Measurements from ENCODE around the gene DNM2. TPM values are rescaled to one million over a fixed set of nuclear protein-coding genes. Genes with fewer than 3 reads are reported as not detected.
A peak's percentile ranks its signal among the peaks of the same experiment; 100 is the strongest.

The DNM2 gene
- total and polyA plus RNA-seq, 10 of the 15 experiments (the other 5 are each of a cell fraction or from before 2014, with no cell fraction given): 1.2 to 146 (median 68.9) TPM

- BruUV-seq (replicated peaks): no TSS peak
- Histone ChIP-seq H3K4me1 (ENCODE audit: control insufficient read depth, insufficient read depth, low read length) (peaks cover 21% of the 10 kb centered on the region), H3K79me2 (ENCODE audit: control insufficient read depth, insufficient read depth, low read length) (no peaks in the 10 kb centered on the region), H4K20me1 (ENCODE audit: control insufficient read depth, insufficient read depth) (no peaks in the 10 kb centered on the region), H3K4me2 (ENCODE audit: control insufficient read depth, insufficient read depth) (peak overlapping the region; percentile 7; the same call in 1 of the 2 replicates), H2AFZ (ENCODE audit: control insufficient read depth, low read depth, low read length) (no peak overlapping the region), H3K27me3 (replicated peaks in 1 of 2; ENCODE audit: control insufficient read depth in 2 of 2, insufficient read depth in 2 of 2, low read length in 1 of 2) (no peaks in the 10 kb centered on the region), H3K4me3 (no peak overlapping the region), H3K36me3 (ENCODE audit: control insufficient read depth in 2 of 2, insufficient read depth in 2 of 2, low read length in 1 of 2) (peaks cover 22 to 26% of the 10 kb centered on the region in 2 experiments), H3K9me3 (replicated peaks; ENCODE audit: control insufficient read depth, insufficient read depth, low read length) (no peaks in the 10 kb centered on the region), H3K27ac (ENCODE audit: control insufficient read depth, insufficient read depth) (peak overlapping the region; percentile 24), H3K9ac (ENCODE audit: control insufficient read depth, insufficient read depth, low read length) (no peak overlapping the region)
- CTCF ChIA-PET: interaction anchor here (0.6 to 1.3 kb wide), 2 partner anchors 60 to 86 kb away, joined by 3 to 11 read pairs; partner anchors contain the start of gene DNM2
- in situ Hi-C loops (cut with MboI): no loop called here
- SMC1A ChIA-PET (ENCODE audit: uncharacterized antibody, unreplicated experiment): interaction anchor here (0.6 to 0.8 kb wide), 2 partner anchors 58 to 59 kb away, joined by 3 to 4 read pairs; partner anchors contain the start of gene DNM2
- ATAC-seq (peak; percentile 51), DNase-seq (ENCODE audit: low read depth, low spot score) (no peak), FAIRE-seq (peak; percentile 73)
- intact Hi-C loops (cut with micrococcal nuclease; ENCODE audit: unreplicated experiment): loop anchor here (5.0 kb wide), 1 partner anchor 60 kb away; the partner anchor contains the start of gene DNM2
- POLR2A ChIA-PET: interaction anchor here (0.5 to 1.0 kb wide), 2 partner anchors 59 to 106 kb away, joined by 3 to 5 read pairs; partner anchors contain the start of gene DNM2
- 22% methylated on average over 11 of the region's 14 CpGs for WGBS (ENCODE audit: insufficient coverage, insufficient replicate concordance, low lambda C conversion rate, missing lambda C conversion rate)
- RAD21 ChIA-PET (ENCODE audit: unreplicated experiment): interaction anchor here (0.6 to 1.2 kb wide), 3 partner anchors 8 to 74 kb away, joined by 3 to 5 read pairs (median 3); partner anchors contain the start of gene DNM2
- TF ChIP-seq ZNF687 (IDR thresholded peaks at IDR 0.05) (0 out of 2 replicates have a peak, but pooled peaks have one; percentile 23), CBFB (IDR thresholded peaks at IDR 0.05; ENCODE audit: low read depth) (no peak), NR2C2 (IDR thresholded peaks at IDR 0.05; ENCODE audit: borderline replicate concordance, control insufficient read depth, insufficient read length, low read depth) (peak; percentile 52), NRF1 (conservative IDR thresholded peaks at IDR 0.05; ENCODE audit: low read depth, low read length) (no peak), SP1 (IDR thresholded peaks at IDR 0.05; ENCODE audit: low read depth, low read length) (no peak), EZH2 (IDR thresholded peaks at IDR 0.05; ENCODE audit: borderline replicate concordance, control insufficient read depth, low read depth, low read length) (no peak), RCOR1 (conservative IDR thresholded peaks at IDR 0.05; ENCODE audit: low read depth, low read length) (no peak), IRF4 (IDR thresholded peaks at IDR 0.05; ENCODE audit: low read depth, low read length) (no peak), CHD2 (IDR thresholded peaks at IDR 0.05; ENCODE audit: borderline replicate concordance, low read depth, low read length) (no peak), REST (IDR thresholded peaks at IDR 0.05; ENCODE audit: low read depth, low read length) (no peak), YBX1 (IDR thresholded peaks at IDR 0.05) (no peak), ASH2L (IDR thresholded peaks at IDR 0.05; ENCODE audit: borderline replicate concordance, low read depth) (no peak), ETV6 (conservative IDR thresholded peaks at IDR 0.05 in 1 of 2, IDR thresholded peaks at IDR 0.05 in 1 of 2; ENCODE audit: borderline replicate concordance in 1 of 2, low read depth in 1 of 2) (no peak), TBL1XR1 (IDR thresholded peaks at IDR 0.05; ENCODE audit: low read depth, low read length) (no peak)
These were observed 59.2 kb downstream of the DNM2 start for GRCh38 chr19:10776900-10777650.
